ENCODE measurements around the gene MTM1.

DNA sequence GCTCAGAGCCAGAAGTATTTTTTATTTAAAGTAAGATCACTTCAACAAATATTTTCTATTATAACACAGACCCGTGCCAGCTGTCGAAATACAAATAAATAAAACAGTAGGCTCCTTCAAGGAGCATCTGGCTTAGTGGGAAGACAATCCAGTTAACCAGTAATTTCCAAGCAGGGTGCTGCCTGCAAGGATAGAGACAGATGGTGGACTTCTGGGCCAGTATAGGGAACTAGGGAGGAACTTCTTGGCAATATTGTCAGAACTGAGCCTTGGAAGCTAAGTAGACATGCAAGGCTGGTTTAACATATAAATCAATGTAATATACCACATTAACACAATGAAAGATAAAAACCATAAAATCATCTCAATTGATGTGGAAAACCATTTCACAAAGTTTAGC is 107.8 kb downstream of the MTM1 start:
- TF ChIP-seq EP300 (IDR thresholded peaks at IDR 0.05) = no peak
- TF ChIP-seq, protein P1, sequence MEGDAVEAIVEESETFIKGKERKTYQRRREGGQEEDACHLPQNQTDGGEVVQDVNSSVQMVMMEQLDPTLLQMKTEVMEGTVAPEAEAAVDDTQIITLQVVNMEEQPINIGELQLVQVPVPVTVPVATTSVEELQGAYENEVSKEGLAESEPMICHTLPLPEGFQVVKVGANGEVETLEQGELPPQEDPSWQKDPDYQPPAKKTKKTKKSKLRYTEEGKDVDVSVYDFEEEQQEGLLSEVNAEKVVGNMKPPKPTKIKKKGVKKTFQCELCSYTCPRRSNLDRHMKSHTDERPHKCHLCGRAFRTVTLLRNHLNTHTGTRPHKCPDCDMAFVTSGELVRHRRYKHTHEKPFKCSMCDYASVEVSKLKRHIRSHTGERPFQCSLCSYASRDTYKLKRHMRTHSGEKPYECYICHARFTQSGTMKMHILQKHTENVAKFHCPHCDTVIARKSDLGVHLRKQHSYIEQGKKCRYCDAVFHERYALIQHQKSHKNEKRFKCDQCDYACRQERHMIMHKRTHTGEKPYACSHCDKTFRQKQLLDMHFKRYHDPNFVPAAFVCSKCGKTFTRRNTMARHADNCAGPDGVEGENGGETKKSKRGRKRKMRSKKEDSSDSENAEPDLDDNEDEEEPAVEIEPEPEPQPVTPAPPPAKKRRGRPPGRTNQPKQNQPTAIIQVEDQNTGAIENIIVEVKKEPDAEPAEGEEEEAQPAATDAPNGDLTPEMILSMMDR (IDR thresholded peaks at IDR 0.05) = no peak
- no peak for TF ChIP-seq POLR2A (IDR thresholded peaks at IDR 0.05)
- TF ChIP-seq POLR2AphosphoS5 (IDR thresholded peaks at IDR 0.05) = no peak
